OCI-LY7 (cell line): ENCODE data around the gene TMEM270.

Experiments
- EZH2phosphoT487 ChIP-seq: fragments of 200-600 bp; sonication (generic); IDR thresholded peaks from 2 replicates; pipeline ENCODE4 v1.6.1; 2018; ENCODE audit warnings: low read depth, borderline replicate concordance, mild to moderate bottlenecking, mixed run types, antibody characterized with exemption, low read length, moderate library complexity, mixed read lengths
- TF ChIP-seq, protein P1 (sequence below): fragments of 200-600 bp; sonication (generic); conservative IDR thresholded peaks from 2 replicates; pipeline ENCODE4 v1.5.1; 2014; ENCODE audit warnings: mild to moderate bottlenecking, antibody characterized with exemption, low read length, moderate library complexity, mixed read lengths

DNA sequence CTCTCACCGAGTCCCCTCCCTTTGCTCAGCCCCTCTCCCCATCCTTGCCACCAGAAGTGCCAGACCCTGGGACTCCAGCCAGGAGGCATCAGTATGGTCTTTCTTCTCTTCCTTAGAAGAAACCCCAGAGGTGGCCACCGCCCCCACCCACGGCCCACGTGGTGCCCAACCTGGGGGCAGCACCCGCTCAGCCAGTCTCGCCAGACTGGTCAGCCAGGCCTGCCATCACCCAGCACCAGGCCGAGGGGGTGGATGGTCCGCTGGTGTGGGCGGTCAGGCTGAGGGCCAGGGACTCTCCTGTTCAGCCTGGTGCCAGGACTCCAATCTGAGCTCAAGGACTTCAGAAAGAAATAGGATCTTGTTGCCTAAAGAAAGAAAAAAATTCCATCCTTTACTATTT is 36.0 kb upstream of the TMEM270 start:
- TF ChIP-seq, protein P1, sequence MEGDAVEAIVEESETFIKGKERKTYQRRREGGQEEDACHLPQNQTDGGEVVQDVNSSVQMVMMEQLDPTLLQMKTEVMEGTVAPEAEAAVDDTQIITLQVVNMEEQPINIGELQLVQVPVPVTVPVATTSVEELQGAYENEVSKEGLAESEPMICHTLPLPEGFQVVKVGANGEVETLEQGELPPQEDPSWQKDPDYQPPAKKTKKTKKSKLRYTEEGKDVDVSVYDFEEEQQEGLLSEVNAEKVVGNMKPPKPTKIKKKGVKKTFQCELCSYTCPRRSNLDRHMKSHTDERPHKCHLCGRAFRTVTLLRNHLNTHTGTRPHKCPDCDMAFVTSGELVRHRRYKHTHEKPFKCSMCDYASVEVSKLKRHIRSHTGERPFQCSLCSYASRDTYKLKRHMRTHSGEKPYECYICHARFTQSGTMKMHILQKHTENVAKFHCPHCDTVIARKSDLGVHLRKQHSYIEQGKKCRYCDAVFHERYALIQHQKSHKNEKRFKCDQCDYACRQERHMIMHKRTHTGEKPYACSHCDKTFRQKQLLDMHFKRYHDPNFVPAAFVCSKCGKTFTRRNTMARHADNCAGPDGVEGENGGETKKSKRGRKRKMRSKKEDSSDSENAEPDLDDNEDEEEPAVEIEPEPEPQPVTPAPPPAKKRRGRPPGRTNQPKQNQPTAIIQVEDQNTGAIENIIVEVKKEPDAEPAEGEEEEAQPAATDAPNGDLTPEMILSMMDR: no peak
- no peak for TF ChIP-seq EZH2phosphoT487
